GM21360 (cell line): ENCODE measurements around the gene HPX.
"Not testable (repeated sequence)": the region's sequence is repeated elsewhere in the genome, so short reads cannot be mapped to it uniquely, and the experiment has no call there.

Experiments
- ATAC-seq: cut with Tn5 transposase; IDR thresholded peaks from one replicate; pipeline ENCODE4 v1.9.1; 2021; ENCODE audit warnings: mild to moderate bottlenecking, moderate library complexity; ENCODE audit not compliant: unreplicated experiment

Gene HPX

DNA sequence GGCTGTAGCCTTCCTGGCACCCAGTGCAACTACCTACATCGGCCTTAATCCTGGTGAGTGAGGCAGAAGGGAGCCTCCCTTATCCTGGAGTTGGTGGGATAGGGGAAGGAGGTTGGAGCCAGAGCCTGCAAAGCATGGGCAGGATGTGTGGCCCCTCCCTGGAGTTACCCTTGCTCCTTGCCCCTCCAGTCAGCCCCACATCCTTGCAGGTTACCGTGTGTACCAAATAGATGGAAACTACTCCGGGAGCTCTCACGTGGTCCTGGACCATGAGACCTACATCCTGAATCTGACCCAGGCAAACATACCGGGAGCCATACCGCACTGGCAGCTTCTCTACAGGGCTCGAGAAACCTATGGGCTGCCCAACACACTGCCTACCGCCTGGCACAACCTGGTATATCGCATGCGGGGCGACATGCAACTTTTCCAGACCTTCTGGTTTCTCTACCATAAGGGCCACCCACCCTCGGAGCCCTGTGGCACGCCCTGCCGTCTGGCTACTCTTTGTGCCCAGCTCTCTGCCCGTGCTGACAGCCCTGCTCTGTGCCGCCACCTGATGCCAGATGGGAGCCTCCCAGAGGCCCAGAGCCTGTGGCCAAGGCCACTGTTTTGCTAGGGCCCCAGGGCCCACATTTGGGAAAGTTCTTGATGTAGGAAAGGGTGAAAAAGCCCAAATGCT is 46.7 kb downstream of the HPX start:
- ATAC-seq, result no peak

DNA sequence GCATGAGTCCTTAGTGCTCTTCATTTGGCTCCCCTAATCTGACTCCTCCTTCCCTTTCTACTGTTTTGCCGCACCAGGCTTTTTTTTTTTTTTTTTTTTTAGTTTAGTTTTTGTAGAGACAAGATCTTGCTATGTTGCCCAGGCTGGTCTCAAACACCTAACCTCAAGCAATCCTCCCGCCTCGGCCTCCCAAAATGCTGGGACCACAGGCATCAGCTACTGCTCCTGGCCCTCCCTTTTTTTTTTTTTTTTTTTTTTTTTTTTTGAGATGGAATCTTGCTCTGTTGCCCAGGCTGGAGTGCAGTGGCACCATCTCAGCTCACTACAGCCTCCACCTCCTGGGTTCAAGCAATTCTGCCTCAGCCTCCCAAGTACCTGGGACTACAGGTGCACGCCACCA is 48.5 kb downstream of the HPX start:
- ATAC-seq, result not testable (repeated sequence)

DNA sequence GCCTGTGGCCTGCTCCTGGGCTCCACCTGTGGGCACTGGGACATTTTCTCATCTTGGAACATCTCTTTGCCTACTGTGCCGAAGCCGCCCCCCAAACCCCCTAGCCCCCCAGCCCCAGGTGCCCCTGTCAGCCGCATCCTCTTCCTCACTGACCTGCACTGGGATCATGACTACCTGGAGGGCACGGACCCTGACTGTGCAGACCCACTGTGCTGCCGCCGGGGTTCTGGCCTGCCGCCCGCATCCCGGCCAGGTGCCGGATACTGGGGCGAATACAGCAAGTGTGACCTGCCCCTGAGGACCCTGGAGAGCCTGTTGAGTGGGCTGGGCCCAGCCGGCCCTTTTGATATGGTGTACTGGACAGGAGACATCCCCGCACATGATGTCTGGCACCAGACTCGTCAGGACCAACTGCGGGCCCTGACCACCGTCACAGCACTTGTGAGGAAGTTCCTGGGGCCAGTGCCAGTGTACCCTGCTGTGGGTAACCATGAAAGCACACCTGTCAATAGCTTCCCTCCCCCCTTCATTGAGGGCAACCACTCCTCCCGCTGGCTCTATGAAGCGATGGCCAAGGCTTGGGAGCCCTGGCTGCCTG is 49.2 kb downstream of the HPX start:
- ATAC-seq, result no peak

DNA sequence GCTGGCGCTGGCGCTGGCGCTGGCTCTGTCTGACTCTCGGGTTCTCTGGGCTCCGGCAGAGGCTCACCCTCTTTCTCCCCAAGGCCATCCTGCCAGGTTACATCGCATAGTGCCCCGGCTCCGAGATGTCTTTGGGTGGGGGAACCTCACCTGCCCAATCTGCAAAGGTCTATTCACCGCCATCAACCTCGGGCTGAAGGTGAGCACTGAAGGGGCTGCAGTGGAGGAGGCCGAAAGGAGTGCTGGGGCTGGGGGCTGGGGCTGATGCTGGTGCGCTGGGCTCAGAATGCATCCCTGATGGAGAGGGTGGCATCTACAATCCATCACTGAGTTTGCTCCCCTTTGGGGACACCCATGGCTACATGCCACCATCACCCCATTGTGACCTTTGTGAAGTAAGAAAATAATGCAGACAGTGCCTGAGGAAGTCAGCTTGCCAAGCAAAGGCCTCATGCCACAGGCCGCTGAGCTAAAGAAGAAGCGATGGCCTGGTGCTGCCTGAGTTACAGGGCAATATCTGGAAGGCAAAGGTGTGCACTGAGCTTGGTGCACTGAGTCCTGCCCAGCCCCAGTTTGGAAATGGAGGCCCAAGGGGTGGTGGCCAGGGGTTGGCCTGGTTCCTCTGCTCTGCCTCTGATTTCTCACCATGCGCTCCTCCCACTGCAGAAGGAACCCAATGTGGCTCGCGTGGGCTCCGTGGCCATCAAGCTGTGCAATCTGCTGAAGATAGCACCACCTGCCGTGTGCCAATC is 49.9 kb downstream of the HPX start:
- ATAC-seq, result no peak

DNA sequence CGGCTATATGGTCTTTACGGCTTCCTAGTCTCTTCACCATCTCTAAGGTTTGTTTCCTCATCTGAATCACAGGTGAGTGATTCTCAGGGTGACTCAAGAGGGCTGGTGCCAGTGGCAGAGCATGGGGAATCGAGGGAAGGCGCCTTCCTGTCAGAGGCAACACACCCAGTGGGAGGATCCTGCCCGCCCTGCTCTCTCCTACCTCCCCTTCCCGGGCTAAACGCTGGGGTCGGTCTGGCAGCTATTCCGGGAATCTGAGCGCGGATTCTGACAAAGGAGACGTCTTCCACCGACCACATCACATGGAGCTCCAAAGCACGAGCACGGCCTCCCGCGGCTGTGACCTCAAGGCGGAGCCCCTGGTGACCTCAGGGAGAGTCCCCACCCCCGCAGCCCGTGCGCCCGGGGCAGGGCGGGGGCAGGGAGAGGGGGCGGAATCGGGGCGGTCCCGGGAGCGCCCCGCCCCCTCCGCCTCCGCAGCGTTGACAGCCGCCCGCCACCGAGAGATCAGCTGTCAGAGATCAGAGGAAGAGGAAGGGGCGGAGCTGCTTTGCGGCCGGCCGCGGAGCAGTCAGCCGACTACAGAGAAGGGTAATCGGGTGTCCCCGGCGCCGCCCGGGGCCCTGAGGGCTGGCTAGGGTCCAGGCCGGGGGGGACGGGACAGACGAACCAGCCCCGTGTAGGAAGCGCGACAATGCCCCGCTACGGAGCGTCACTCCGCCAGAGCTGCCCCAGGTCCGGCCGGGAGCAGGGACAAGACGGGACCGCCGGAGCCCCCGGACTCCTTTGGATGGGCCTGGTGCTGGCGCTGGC is 50.7 kb downstream of the HPX start, which contains the start of gene SMPD1:
Gene SMPD1, plus strand, starts transcription at position 570 of the 813 bp plus-strand sequence. Its CDS starts 125 bp downstream, at position 695.
- ATAC-seq, result peak; percentile 95

- no peak for ATAC-seq
Observed at GRCh38 chr11:6388748-6389147, 52.0 kb downstream of the HPX start.

GRCh38 chr11:6387811-6388599 is 52.8 kb downstream of the HPX start:
- ATAC-seq, result no peak

GRCh38 chr11:6385046-6385777 is 55.6 kb downstream of the HPX start:
- no peak for ATAC-seq
